GM23248 (cell line): ENCODE measurements around the gene CD7.

Source experiments
- EZH2 ChIP-seq: fragments of 200-600 bp; sonication (generic); IDR thresholded peaks from 2 replicates; pipeline ENCODE4 v1.6.1; 2018; ENCODE audit warnings: antibody characterized with exemption, mild to moderate bottlenecking; ENCODE audit not compliant: insufficient read depth, poor library complexity, severe bottlenecking
- EZH2phosphoT487 ChIP-seq: fragments of 200-600 bp; sonication (generic); IDR thresholded peaks from 2 replicates; pipeline ENCODE4 v1.6.1; 2018; ENCODE audit warnings: antibody characterized with exemption, moderate library complexity, mild to moderate bottlenecking, low read depth; ENCODE audit not compliant: insufficient read depth

DNA sequence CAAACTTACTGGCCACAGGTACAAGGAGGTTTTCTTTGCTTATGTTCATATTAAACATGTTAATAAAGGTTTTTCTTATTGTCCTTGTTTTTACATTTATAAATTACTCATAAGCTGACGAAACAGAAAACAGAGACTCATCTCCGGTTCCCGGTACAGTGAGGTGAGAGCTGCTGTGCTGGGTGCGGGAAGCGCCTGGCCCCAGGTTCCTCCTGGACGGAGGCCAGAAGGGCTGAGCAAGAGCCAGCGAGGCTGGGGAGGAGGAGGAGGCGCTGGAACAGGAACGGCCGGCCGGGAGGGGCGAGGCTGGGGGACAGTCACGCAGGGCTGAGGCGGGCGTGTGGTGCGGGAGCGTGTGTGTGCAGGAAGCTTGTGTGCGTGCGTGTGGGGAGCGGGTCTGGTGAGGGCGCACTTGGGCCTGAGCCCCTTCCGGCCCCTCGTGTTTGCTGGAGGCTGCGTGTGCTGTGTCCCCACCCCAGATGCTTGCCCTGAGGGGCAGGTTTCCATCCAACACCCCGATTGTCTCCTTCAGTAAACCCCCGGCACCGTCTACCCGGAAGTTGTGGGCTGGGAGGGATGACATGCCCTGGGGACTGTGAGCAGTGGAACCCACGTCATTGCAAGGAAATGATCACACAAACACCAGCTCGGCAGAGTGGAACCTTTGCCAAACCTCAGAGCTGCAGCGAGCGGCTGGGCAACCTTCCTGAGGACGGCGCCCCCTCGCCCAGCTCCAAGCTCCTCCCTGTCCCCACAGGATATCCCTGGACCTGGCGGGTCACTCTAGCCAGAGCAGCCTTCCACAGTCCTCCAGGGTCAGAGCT, 19.5 kb downstream of the CD7 start:
- TF ChIP-seq EZH2 = no peak
- no peak for TF ChIP-seq EZH2phosphoT487
